Measurements from ENCODE around the gene CLN6.

CLN6 gene

GRCh38 chr15:68265081-68265480 is 35.6 kb upstream of the CLN6 start:
- TF ChIP-seq, protein P1, sequence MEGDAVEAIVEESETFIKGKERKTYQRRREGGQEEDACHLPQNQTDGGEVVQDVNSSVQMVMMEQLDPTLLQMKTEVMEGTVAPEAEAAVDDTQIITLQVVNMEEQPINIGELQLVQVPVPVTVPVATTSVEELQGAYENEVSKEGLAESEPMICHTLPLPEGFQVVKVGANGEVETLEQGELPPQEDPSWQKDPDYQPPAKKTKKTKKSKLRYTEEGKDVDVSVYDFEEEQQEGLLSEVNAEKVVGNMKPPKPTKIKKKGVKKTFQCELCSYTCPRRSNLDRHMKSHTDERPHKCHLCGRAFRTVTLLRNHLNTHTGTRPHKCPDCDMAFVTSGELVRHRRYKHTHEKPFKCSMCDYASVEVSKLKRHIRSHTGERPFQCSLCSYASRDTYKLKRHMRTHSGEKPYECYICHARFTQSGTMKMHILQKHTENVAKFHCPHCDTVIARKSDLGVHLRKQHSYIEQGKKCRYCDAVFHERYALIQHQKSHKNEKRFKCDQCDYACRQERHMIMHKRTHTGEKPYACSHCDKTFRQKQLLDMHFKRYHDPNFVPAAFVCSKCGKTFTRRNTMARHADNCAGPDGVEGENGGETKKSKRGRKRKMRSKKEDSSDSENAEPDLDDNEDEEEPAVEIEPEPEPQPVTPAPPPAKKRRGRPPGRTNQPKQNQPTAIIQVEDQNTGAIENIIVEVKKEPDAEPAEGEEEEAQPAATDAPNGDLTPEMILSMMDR (IDR thresholded peaks at IDR 0.05; ENCODE audit: insufficient read depth, low read depth, low read length, missing control alignments), result no peak
- peak; percentile 54 for DNase-seq (ENCODE audit: low read depth)
- no peak overlapping the region for H3K4me3 ChIP-seq (ENCODE audit: low read length)

DNA sequence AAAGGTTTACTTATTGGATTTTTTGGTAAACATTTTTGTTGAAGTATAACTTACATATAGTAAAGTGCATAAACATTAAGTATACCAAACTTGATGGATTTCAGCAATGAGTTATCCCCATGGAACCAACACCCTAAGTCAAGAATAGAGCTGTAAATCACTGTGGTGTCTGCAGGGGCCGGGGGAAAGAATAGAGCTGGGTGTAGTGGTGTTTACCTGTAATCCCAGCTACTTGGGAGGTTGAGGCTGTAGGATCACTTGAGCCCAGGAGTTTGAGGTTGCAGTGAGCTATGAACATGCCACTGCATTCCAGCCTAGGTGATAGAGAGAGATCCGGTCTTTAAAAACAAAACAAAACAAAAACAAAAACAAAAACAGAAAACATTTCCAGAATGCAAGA is 34.8 kb upstream of the CLN6 start:
- DNase-seq (ENCODE audit: low read depth), result no peak
- TF ChIP-seq, protein P1 (IDR thresholded peaks at IDR 0.05; ENCODE audit: insufficient read depth, low read depth, low read length, missing control alignments), result no peak

GRCh38 chr15:68262514-68263356 is 33.2 kb upstream of the CLN6 start:
- H3K4me3 ChIP-seq (ENCODE audit: low read length), result no peak overlapping the region
- DNase-seq (ENCODE audit: low read depth), result no peak
- TF ChIP-seq, protein P1 (IDR thresholded peaks at IDR 0.05; ENCODE audit: insufficient read depth, low read depth, low read length, missing control alignments), result no peak

More for the DNA sequence above, 34.8 kb upstream of the CLN6 start:
- no peak overlapping the region for H3K4me3 ChIP-seq (ENCODE audit: low read length)

GRCh38 chr15:68261980-68262379 is 32.5 kb upstream of the CLN6 start:
- TF ChIP-seq, protein P1 (IDR thresholded peaks at IDR 0.05; ENCODE audit: insufficient read depth, low read depth, low read length, missing control alignments), result no peak
- H3K4me3 ChIP-seq (ENCODE audit: low read length), result no peak overlapping the region
- DNase-seq (ENCODE audit: low read depth), result no peak

GRCh38 chr15:68261241-68261640 is 31.7 kb upstream of the CLN6 start:
- TF ChIP-seq, protein P1 (IDR thresholded peaks at IDR 0.05; ENCODE audit: insufficient read depth, low read depth, low read length, missing control alignments), result no peak
- DNase-seq (ENCODE audit: low read depth), result peak; percentile 70
- no peak overlapping the region for H3K4me3 ChIP-seq (ENCODE audit: low read length)

- TF ChIP-seq, protein P1 (IDR thresholded peaks at IDR 0.05; ENCODE audit: insufficient read depth, low read depth, low read length, missing control alignments), result no peak
- no peak overlapping the region for H3K4me3 ChIP-seq (ENCODE audit: low read length)
- no peak for DNase-seq (ENCODE audit: low read depth)
Observed at GRCh38 chr15:68259883-68260282, 30.4 kb upstream of the CLN6 start.

DNA sequence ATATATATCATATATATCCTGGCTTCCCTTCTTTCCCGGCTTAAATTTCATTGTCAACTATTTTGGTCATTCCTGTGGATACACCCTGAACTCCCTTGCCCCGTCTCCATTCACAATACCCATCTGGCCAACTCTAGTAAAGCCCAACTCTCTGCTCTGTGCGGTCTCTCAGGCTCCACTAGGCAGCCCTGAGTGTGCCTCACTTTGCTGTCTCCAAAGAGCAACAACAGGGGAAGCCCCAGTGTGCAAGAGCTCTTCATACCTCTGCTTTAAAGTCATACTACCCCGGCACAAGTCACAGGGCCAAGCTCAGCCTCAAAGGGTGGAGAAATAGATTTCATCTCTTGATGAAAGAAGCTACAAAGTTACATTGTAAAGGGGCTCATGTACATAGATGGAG is 29.2 kb upstream of the CLN6 start:
- no peak overlapping the region for H3K4me3 ChIP-seq (ENCODE audit: low read length)
- TF ChIP-seq, protein P1 (IDR thresholded peaks at IDR 0.05; ENCODE audit: insufficient read depth, low read depth, low read length, missing control alignments), result no peak
- peak; percentile 57 for DNase-seq (ENCODE audit: low read depth)

All from epithelial cell of esophagus (primary cell).